Fibroblast of pulmonary artery (primary cell): Measurements from ENCODE around the gene AGPAT4.

Source experiments
- DNase-seq: peaks from one replicate; pipeline ENCODE4 v3.0.0-alpha.2; 2010; ENCODE audit warnings: low read depth
- H3K4me3 ChIP-seq: replicated peaks from 2 replicates; pipeline ENCODE4 v1.5.1; 2011; ENCODE audit warnings: low read depth, mild to moderate bottlenecking, control low read depth, low read length, moderate library complexity
- TF ChIP-seq, protein P1 (sequence below): IDR thresholded peaks from 2 replicates; pipeline ENCODE4 v1.5.1; 2011; ENCODE audit warnings: mild to moderate bottlenecking, control low read depth, low read length, inconsistent platforms; ENCODE audit errors: missing control alignments

Gene AGPAT4

GRCh38 chr6:161214722-161215121 lies 59.1 kb downstream of the AGPAT4 start:
- no peak for DNase-seq
- no peak overlapping the region for H3K4me3 ChIP-seq
- TF ChIP-seq, protein P1, sequence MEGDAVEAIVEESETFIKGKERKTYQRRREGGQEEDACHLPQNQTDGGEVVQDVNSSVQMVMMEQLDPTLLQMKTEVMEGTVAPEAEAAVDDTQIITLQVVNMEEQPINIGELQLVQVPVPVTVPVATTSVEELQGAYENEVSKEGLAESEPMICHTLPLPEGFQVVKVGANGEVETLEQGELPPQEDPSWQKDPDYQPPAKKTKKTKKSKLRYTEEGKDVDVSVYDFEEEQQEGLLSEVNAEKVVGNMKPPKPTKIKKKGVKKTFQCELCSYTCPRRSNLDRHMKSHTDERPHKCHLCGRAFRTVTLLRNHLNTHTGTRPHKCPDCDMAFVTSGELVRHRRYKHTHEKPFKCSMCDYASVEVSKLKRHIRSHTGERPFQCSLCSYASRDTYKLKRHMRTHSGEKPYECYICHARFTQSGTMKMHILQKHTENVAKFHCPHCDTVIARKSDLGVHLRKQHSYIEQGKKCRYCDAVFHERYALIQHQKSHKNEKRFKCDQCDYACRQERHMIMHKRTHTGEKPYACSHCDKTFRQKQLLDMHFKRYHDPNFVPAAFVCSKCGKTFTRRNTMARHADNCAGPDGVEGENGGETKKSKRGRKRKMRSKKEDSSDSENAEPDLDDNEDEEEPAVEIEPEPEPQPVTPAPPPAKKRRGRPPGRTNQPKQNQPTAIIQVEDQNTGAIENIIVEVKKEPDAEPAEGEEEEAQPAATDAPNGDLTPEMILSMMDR, result no peak

DNA sequence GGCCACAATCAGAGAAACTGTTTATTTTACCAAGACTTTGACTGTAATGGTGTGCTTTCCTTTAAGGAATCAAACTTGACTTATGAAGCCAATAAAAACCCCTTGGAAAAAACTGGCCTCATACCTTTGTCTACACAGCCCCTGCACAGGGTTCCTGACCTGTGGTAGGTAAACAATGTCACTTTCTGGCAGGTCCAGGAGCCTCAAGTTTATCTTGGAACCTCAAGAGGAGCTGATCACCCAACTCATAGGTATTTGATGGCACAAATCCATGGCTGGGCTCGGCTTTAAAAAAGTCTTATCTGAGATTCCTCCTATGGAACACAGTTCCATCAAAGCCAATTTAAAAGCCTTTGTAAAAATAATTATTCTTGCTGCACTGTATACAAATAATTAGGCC lies 61.0 kb downstream of the AGPAT4 start:
- DNase-seq, result no peak
- H3K4me3 ChIP-seq, result no peak overlapping the region
- TF ChIP-seq, protein P1, result no peak

DNA sequence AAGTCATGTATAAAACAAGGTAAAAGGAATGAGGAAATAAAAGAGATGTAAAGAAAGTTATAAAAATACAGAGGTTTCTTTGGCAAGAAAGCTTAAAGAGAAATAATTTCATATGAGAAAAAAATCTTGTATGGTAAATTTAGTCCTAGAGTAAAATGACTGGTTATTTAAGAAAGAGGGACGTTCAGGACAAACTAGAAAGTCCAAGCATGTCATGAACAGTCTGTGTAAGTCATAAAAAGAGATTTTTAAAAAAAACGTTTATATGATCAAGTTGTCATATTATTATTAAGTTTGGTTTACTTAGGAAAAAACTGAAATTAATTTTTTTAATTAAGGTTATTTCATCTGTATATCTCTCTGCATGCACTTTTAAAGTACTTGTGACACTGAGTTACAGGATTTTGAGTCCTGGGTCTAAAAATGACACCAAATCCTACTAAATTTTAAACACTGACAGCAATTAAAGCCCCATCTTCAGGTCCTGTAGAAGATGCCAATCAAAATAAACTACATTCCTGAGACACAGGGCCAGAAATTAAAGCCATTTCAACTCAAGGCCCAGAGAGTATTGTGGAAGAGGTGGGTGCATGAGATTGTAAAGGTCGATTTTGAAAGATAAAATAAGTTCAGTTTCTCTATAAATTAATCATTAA lies 62.4 kb downstream of the AGPAT4 start:
- no peak for DNase-seq

GRCh38 chr6:161210857-161211256 lies 63.0 kb downstream of the AGPAT4 start:
- TF ChIP-seq, protein P1, result no peak
- DNase-seq, result no peak
- H3K4me3 ChIP-seq, result no peak overlapping the region

More for the DNA sequence above, 62.4 kb downstream of the AGPAT4 start:
- TF ChIP-seq, protein P1, result no peak
- H3K4me3 ChIP-seq, result no peak overlapping the region

DNA sequence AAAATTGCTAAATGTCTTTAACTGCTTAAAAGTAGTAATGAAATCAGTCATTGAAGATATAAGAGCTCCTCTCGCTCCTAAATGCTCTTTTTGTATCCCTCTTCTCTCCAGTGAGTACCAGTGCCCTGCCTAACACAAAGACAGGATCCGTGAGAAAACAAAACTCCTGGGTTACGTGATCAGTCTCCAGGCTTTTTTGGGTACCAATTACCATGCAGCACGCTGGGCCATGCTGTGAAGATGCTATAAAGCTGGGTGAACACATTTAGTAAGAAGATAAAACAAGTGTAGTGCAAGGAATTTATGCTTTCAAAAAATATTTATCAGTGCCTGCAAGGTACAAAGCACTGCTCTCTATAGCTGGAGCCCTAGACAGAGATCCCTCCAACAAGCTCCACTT lies 66.7 kb downstream of the AGPAT4 start:
- TF ChIP-seq, protein P1, result no peak
- no peak for DNase-seq
- H3K4me3 ChIP-seq, result no peak overlapping the region

- TF ChIP-seq, protein P1, result no peak
- no peak overlapping the region for H3K4me3 ChIP-seq
- no peak for DNase-seq
These were observed 68.8 kb downstream of the AGPAT4 start for GRCh38 chr6:161204866-161205557.
